H9 (cell line): ENCODE measurements around the gene ADORA1. TPM values are rescaled to one million over a fixed set of nuclear protein-coding genes. Genes with fewer than 3 reads are reported as not detected.

Experiments
- DNase-seq: peaks from one replicate; pipeline ENCODE4 v3.0.0-alpha.2; 2017
- H2AFZ ChIP-seq: one replicate; pipeline ENCODE4 v1.6.1; 2013; ENCODE audit warnings: mild to moderate bottlenecking, low read length, control low read depth, moderate library complexity
- H2AK5ac ChIP-seq: 2 replicates; pipeline ENCODE4 v1.6.1; 2013; ENCODE audit warnings: low read length, control low read depth, mixed read lengths; ENCODE audit not compliant: insufficient read length
- H2BK120ac ChIP-seq: one replicate; pipeline ENCODE4 v1.6.1; 2013; ENCODE audit warnings: low read depth, mild to moderate bottlenecking, low read length, control low read depth, inconsistent platforms; ENCODE audit not compliant: poor library complexity, severe bottlenecking
- H2BK12ac ChIP-seq: 2 replicates; pipeline ENCODE4 v1.6.1; 2013; ENCODE audit warnings: low read length, control low read depth, mixed read lengths, low read depth; ENCODE audit not compliant: insufficient read length
- H2BK15ac ChIP-seq: 2 replicates; pipeline ENCODE4 v1.6.1; 2013; ENCODE audit warnings: low read depth, low read length, control low read depth
- H2BK20ac ChIP-seq: one replicate; pipeline ENCODE4 v1.6.1; 2013; ENCODE audit warnings: low read depth, mild to moderate bottlenecking, low read length, control low read depth, inconsistent platforms; ENCODE audit not compliant: poor library complexity, severe bottlenecking
- H2BK5ac ChIP-seq: 2 replicates; pipeline ENCODE4 v1.6.1; 2013; ENCODE audit warnings: low read length, control low read depth, mixed read lengths; ENCODE audit not compliant: insufficient read length
- H3K14ac ChIP-seq: 2 replicates; pipeline ENCODE4 v1.6.1; 2013; ENCODE audit warnings: low read length, control low read depth; ENCODE audit not compliant: insufficient read depth
- H3K18ac ChIP-seq: 2 replicates; pipeline ENCODE4 v1.6.1; 2013; ENCODE audit warnings: low read depth, mild to moderate bottlenecking, mixed read lengths, low read length, control low read depth; ENCODE audit not compliant: insufficient read length
- H3K23ac ChIP-seq: 2 replicates; pipeline ENCODE4 v1.6.1; 2013; ENCODE audit warnings: low read length, control low read depth, mixed read lengths, low read depth; ENCODE audit not compliant: insufficient read length
- H3K23me2 ChIP-seq: 2 replicates; pipeline ENCODE4 v1.6.1; 2013; ENCODE audit warnings: low read depth, mild to moderate bottlenecking, mixed read lengths, low read length, control low read depth; ENCODE audit not compliant: insufficient read length, poor library complexity, severe bottlenecking
- H3K27ac ChIP-seq: 2 replicates; pipeline ENCODE4 v1.5.1; 2013; ENCODE audit warnings: low read length, control low read depth, mixed read lengths, low read depth; ENCODE audit not compliant: insufficient read length
- H3K27me3 ChIP-seq: 2 replicates; pipeline ENCODE4 v1.6.1; 2013; ENCODE audit warnings: low read length, control low read depth, inconsistent platforms; ENCODE audit not compliant: insufficient read depth
- H3K4ac ChIP-seq: 2 replicates; pipeline ENCODE4 v1.6.1; 2013; ENCODE audit warnings: low read depth, mild to moderate bottlenecking, control low read depth, inconsistent platforms, low read length, moderate library complexity
- H3K4me1 ChIP-seq: 2 replicates; pipeline ENCODE4 v1.6.1; 2013; ENCODE audit warnings: low read length, control low read depth, inconsistent platforms; ENCODE audit not compliant: insufficient read depth
- H3K4me2 ChIP-seq: 2 replicates; pipeline ENCODE4 v1.6.1; 2013; ENCODE audit warnings: low read length, control low read depth, mixed read lengths; ENCODE audit not compliant: insufficient read length, insufficient read depth
- H3K56ac ChIP-seq: 2 replicates; pipeline ENCODE4 v1.6.1; 2013; ENCODE audit warnings: low read depth, mild to moderate bottlenecking, mixed read lengths, low read length, control low read depth; ENCODE audit not compliant: insufficient read length
- H3K79me1 ChIP-seq: 2 replicates; pipeline ENCODE4 v1.6.1; 2013; ENCODE audit warnings: low read depth, mild to moderate bottlenecking, moderate library complexity, low read length, control low read depth, inconsistent platforms; ENCODE audit not compliant: insufficient read depth, poor library complexity, severe bottlenecking
- H3K79me2 ChIP-seq: 2 replicates; pipeline ENCODE4 v1.6.1; 2013; ENCODE audit warnings: low read length, control low read depth, inconsistent platforms; ENCODE audit not compliant: insufficient read depth
- H3K9ac ChIP-seq: 2 replicates; pipeline ENCODE4 v1.6.1; 2013; ENCODE audit warnings: low read length, control low read depth, mixed read lengths; ENCODE audit not compliant: insufficient read length; ENCODE audit errors: extremely low read depth
- H3K9me3 ChIP-seq: one replicate; pipeline ENCODE4 v1.6.1; 2013; ENCODE audit warnings: low read depth, low read length, inconsistent platforms; ENCODE audit not compliant: control insufficient read depth
- H3T11ph ChIP-seq: one replicate; pipeline ENCODE4 v1.6.1; 2013; ENCODE audit warnings: mild to moderate bottlenecking, low read length, control low read depth, inconsistent platforms
- H4K20me1 ChIP-seq: one replicate; pipeline ENCODE4 v1.6.1; 2013; ENCODE audit not compliant: control insufficient read depth, insufficient read length, insufficient read depth
- H4K5ac ChIP-seq: 2 replicates; pipeline ENCODE4 v1.6.1; 2013; ENCODE audit warnings: low read depth, mild to moderate bottlenecking, mixed read lengths, low read length, control low read depth; ENCODE audit not compliant: insufficient read length
- H4K8ac ChIP-seq: replicated peaks from 2 replicates; pipeline ENCODE4 v1.6.1; 2013; ENCODE audit warnings: low read length, control low read depth, mixed read lengths, low read depth; ENCODE audit not compliant: insufficient read length
- H4K91ac ChIP-seq: 2 replicates; pipeline ENCODE4 v1.6.1; 2013; ENCODE audit warnings: low read depth, mild to moderate bottlenecking, moderate library complexity, mixed read lengths, low read length, control low read depth; ENCODE audit not compliant: insufficient read length
- H3K27ac Mint-ChIP-seq, 3 experiments: 2 replicates in 2 of 3; 3 replicates in 1 of 3; pipeline ENCODE4 v1.8.0; 2020 to 2021; ENCODE audit warnings: mixed read lengths in 3 of 3, mild to moderate bottlenecking in 1 of 3, moderate library complexity in 1 of 3
- H3K27me3 Mint-ChIP-seq: 2 replicates; pipeline ENCODE4 v1.8.0; 2021; ENCODE audit warnings: low read depth, mild to moderate bottlenecking, moderate library complexity, mixed read lengths
- H3K36me3 Mint-ChIP-seq, 3 experiments: 2 replicates in 2 of 3; 3 replicates in 1 of 3; pipeline ENCODE4 v1.8.0; 2020 to 2021; ENCODE audit warnings: low read depth in 3 of 3, mixed read lengths in 3 of 3; ENCODE audit not compliant: insufficient read depth in 1 of 3
- H3K4me1 Mint-ChIP-seq, 2 experiments: 2 replicates each; pipeline ENCODE4 v1.8.0; 2020; ENCODE audit warnings: mixed read lengths in 2 of 2
- H3K4me3 Mint-ChIP-seq, 2 experiments: 2 replicates in 1 of 2; 3 replicates in 1 of 2; pipeline ENCODE4 v1.8.0; 2020 to 2021; ENCODE audit warnings: mild to moderate bottlenecking in 2 of 2, mixed read lengths in 2 of 2, moderate library complexity in 1 of 2
- H3K9me3 Mint-ChIP-seq, 2 experiments: 2 replicates in 1 of 2; 3 replicates in 1 of 2; pipeline ENCODE4 v1.8.0; 2020; ENCODE audit warnings: mild to moderate bottlenecking in 2 of 2, mixed read lengths in 2 of 2, moderate library complexity in 1 of 2
- CTCF ChIP-seq: fragments of 200-600 bp; sonication (generic); conservative IDR thresholded peaks from 3 replicates; pipeline ENCODE4 v1.8.0; 2021; ENCODE audit warnings: antibody characterized with exemption, mild to moderate bottlenecking
- WGBS: extraction: QIAGEN DNeasy Blood & Tissue Kit; methylation state at CpG from one replicate; pipeline ENCODE4 v1.1.7; 2013; ENCODE audit warnings: missing lambda C conversion rate, low lambda C conversion rate, mixed read lengths; ENCODE audit not compliant: insufficient read length; ENCODE audit errors: extremely low coverage; 5-methylcytosine and 5-hydroxymethylcytosine counted together
- total RNA-seq: library from RNA; stranded (reverse); gene quantifications from 2 replicates; pipeline ENCODE4 v1.2.1, GENCODE V29; 2021

ADORA1 gene
- total RNA-seq, 1 experiment from 2014 or later: 1.3 TPM

GRCh38 chr1:203089651-203090045 lies 37.9 kb upstream of the ADORA1 start:
- H3K14ac ChIP-seq: no peak overlapping the region; the same call in 1 of the 2 replicates
- TF ChIP-seq CTCF: peak; percentile 39; the same call in 2 of the 3 replicates
- H3T11ph ChIP-seq: no peak overlapping the region
- H3K9me3 ChIP-seq: no peaks in the 10 kb centered on the region
- H3K27me3 Mint-ChIP-seq: peaks cover 12% of the 10 kb centered on the region
- no peaks in the 10 kb centered on the region for H3K79me2 ChIP-seq
- no peak overlapping the region for H3K4ac ChIP-seq
- H3K9ac ChIP-seq: no peak overlapping the region
- H4K5ac ChIP-seq: no peak overlapping the region
- H3K79me1 ChIP-seq: no peaks in the 10 kb centered on the region
- H2AFZ ChIP-seq: no peak overlapping the region
- no peak overlapping the region for H2BK120ac ChIP-seq
- H3K36me3 Mint-ChIP-seq: peaks cover 2 to 5% (median 3%) of the 10 kb centered on the region in 3 experiments; a peak in 5 of 7 replicates
- H3K23ac ChIP-seq: no peak overlapping the region
- peaks cover 28 to 32% of the 10 kb centered on the region in 2 experiments for H3K4me1 Mint-ChIP-seq
- no peaks in the 10 kb centered on the region for H3K23me2 ChIP-seq
- WGBS: no CpG with 5 or more reads among the region's 7 CpGs
- H4K20me1 ChIP-seq: peaks cover 3% of the 10 kb centered on the region
- peaks cover 4 to 6% of the 10 kb centered on the region in 2 experiments for H3K9me3 Mint-ChIP-seq
- H3K56ac ChIP-seq: no peak overlapping the region
- H3K27ac ChIP-seq: no peak overlapping the region
- no peak overlapping the region for H2BK20ac ChIP-seq
- no peak overlapping the region for H3K4me3 Mint-ChIP-seq
- no peak overlapping the region for H2BK12ac ChIP-seq
- no peak overlapping the region for H3K4me2 ChIP-seq
- H3K18ac ChIP-seq: no peak overlapping the region
- no peak overlapping the region for H2BK5ac ChIP-seq
- no peak overlapping the region for H4K8ac ChIP-seq
- peak; percentile 33 for DNase-seq
- H2BK15ac ChIP-seq: no peak overlapping the region
- no peak overlapping the region for H2AK5ac ChIP-seq
- H3K4me1 ChIP-seq: no peaks in the 10 kb centered on the region
- H3K27ac Mint-ChIP-seq: no peak overlapping the region
- no peak overlapping the region for H4K91ac ChIP-seq
- H3K27me3 ChIP-seq: no peaks in the 10 kb centered on the region
